HepG2 (cell line): Measurements from ENCODE around the gene NDOR1. TPM values are rescaled to one million over a fixed set of nuclear protein-coding genes. Genes with fewer than 3 reads are reported as not detected.

Source experiments
- CSRNP1 ChIP-seq: sonication (generic); formaldehyde crosslinking; IDR thresholded peaks from 2 replicates; pipeline ENCODE4 v1.8.1; 2023; ENCODE audit warnings: mild to moderate bottlenecking, missing genetic modification reagents
- DNMT3B ChIP-seq: conservative IDR thresholded peaks from 2 replicates; pipeline ENCODE4 v1.6.1; 2016; ENCODE audit warnings: missing biosample characterization, control low read depth
- HIC2 ChIP-seq: sonication (generic); formaldehyde crosslinking; IDR thresholded peaks from 2 replicates; pipeline ENCODE4 v1.9.0; 2022; ENCODE audit warnings: low read depth, missing genetic modification reagents
- KDM5B ChIP-seq: sonication (generic); formaldehyde crosslinking; IDR thresholded peaks from 2 replicates; pipeline ENCODE4 v1.4.0; 2020; ENCODE audit warnings: missing genetic modification reagents, mild to moderate bottlenecking, borderline replicate concordance
- KLF9 ChIP-seq: IDR thresholded peaks from 2 replicates; pipeline ENCODE4 v1.6.1; 2016; ENCODE audit warnings: low read depth
- MIER3 ChIP-seq: IDR thresholded peaks from 2 replicates; pipeline ENCODE4 v1.6.1; 2016; ENCODE audit warnings: missing compliant biosample characterization, borderline replicate concordance
- MXD4 ChIP-seq: IDR thresholded peaks from 2 replicates; pipeline ENCODE4 v1.6.1; 2016; ENCODE audit warnings: mild to moderate bottlenecking, missing biosample characterization, missing genetic modification reagents
- SOX13 ChIP-seq, 3 experiments: fragments of 450-650 bp in 1 of 3; sonication (generic) in 1 of 3; formaldehyde crosslinking in 1 of 3; IDR thresholded peaks in 2 of 3; conservative IDR thresholded peaks in 1 of 3; 2 replicates each; pipeline versions ENCODE4 v1.5.0 to v1.6.1; 2016 to 2020; ENCODE audit warnings: antibody characterized with exemption in 1 of 3, mild to moderate bottlenecking in 1 of 3, missing compliant biosample characterization in 1 of 3, missing genetic modification reagents in 1 of 3, moderate library complexity in 1 of 3
- TAF1 ChIP-seq: sonication (generic); formaldehyde crosslinking; IDR thresholded peaks from 2 replicates; pipeline ENCODE4 v1.4.0; 2020; ENCODE audit warnings: missing genetic modification reagents
- U2AF2 ChIP-seq: fragments of 200-400 bp; formaldehyde crosslinking; IDR thresholded peaks from 2 replicates; pipeline ENCODE4 v1.6.1; 2017; ENCODE audit warnings: low read depth, mild to moderate bottlenecking, low read length
- ZNF431 ChIP-seq: sonication (generic); formaldehyde crosslinking; IDR thresholded peaks from 2 replicates; pipeline ENCODE4 v1.9.0; 2022; ENCODE audit warnings: missing genetic modification reagents, low read depth, mild to moderate bottlenecking, borderline replicate concordance
- ZNF546 ChIP-seq: sonication (generic); formaldehyde crosslinking; conservative IDR thresholded peaks from 2 replicates; pipeline ENCODE4 v1.8.1; 2023; ENCODE audit warnings: mild to moderate bottlenecking, missing genetic modification reagents
- ZNF720 ChIP-seq: sonication (generic); formaldehyde crosslinking; IDR thresholded peaks from 2 replicates; pipeline ENCODE4 v1.4.0; 2020; ENCODE audit warnings: missing genetic modification reagents
- ZNF788 ChIP-seq: sonication (generic); formaldehyde crosslinking; IDR thresholded peaks from 2 replicates; pipeline ENCODE4 v1.5.0; 2020; ENCODE audit warnings: mild to moderate bottlenecking, missing genetic modification reagents, borderline replicate concordance
- polyA plus RNA-seq, 8 experiments: library from polyadenylated mRNA; depleted of rRNA in 3 of 8; stranded (reverse) in 7 of 8; unstranded in 1 of 8; fragments of >200 nt; fragmentation: Illumina TruSeq in 4 of 8; extraction: Trizol in 4 of 8; gene quantifications; 2 replicates each; pipeline versions ENCODE4 v1.2.1 to v1.2.3, GENCODE V29; 2011 to 2016; ENCODE audit warnings: low read depth in 4 of 8, missing spikeins in 1 of 8, mixed read lengths in 1 of 8; ENCODE audit not compliant: insufficient read depth in 1 of 8
- total RNA-seq, 5 experiments: library from RNA; depleted of rRNA; stranded (reverse); fragments of >200 nt; fragmentation: Illumina TruSeq; extraction: Trizol; gene quantifications; 2 replicates each; pipeline ENCODE4 v1.2.3, GENCODE V29; 2016; ENCODE audit warnings: low read depth in 1 of 5
- TF ChIP-seq, protein P1 (sequence below): sonication (generic); formaldehyde crosslinking; IDR thresholded peaks from 2 replicates; pipeline ENCODE4 v1.4.0; 2020; ENCODE audit warnings: missing genetic modification reagents, borderline replicate concordance
- TF ChIP-seq, protein P2 (sequence below): sonication (generic); formaldehyde crosslinking; IDR thresholded peaks from 2 replicates; pipeline ENCODE4 v1.4.0; 2020; ENCODE audit warnings: missing genetic modification reagents, mild to moderate bottlenecking, borderline replicate concordance
- TF ChIP-seq, protein P3 (sequence below): sonication (generic); formaldehyde crosslinking; IDR thresholded peaks from 2 replicates; pipeline ENCODE4 v1.5.1; 2020; ENCODE audit warnings: missing genetic modification reagents, mild to moderate bottlenecking, borderline replicate concordance

NDOR1 gene
- total and polyA plus RNA-seq, 2 of the 13 experiments (the other 11 are each of a cell fraction or from before 2014, with no cell fraction given): 3.6 to 8.7 TPM

DNA sequence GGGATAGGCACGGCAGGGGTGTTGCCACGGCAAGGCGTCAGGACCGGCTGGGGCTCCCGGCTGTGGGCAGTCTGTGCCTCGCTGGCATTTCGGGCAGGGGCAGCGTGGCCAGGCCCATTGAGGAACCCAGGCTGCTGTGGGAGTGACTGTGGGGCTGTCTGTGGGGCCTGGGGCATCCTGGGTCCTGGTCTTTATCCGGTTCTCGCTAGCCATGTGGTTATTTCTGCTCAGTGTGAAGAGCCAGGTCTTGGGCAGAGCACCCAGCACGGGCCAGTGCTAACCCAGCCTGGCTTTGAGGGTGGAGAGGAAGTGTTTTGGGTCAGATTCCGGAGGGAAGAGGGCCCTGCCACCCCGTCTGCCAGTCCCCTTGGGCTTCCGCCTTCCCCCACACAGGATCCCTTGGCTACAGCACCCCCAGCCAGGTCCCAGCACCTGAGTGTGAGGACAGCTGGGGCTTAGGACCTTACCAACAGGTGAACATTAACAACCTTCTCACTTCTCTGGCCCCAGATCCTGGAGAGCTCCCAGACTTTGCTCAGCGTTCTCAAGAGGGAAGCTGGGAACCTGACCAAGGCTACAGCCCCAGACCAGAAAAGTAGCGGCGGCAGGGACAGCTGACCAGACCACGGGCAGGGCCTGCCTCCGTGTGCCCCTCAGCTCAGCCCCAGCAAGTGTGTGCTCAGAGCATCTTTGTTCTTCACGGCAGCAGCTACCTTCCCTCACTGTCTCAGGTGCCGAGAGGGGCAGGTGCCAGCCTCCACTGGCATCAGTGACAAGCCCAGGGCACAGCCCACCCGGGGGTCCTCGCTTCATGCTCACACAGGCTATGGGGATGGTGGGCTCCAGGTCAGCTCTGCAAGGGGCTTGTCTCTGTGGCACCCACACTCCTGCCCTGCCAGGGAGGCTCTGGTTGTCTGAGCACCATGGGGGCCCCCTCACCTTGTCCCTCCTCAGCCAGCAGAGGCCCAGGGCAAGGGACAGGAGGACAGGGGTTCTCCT, 15.9 kb upstream of the NDOR1 start (continued):
- TF ChIP-seq, protein P1, sequence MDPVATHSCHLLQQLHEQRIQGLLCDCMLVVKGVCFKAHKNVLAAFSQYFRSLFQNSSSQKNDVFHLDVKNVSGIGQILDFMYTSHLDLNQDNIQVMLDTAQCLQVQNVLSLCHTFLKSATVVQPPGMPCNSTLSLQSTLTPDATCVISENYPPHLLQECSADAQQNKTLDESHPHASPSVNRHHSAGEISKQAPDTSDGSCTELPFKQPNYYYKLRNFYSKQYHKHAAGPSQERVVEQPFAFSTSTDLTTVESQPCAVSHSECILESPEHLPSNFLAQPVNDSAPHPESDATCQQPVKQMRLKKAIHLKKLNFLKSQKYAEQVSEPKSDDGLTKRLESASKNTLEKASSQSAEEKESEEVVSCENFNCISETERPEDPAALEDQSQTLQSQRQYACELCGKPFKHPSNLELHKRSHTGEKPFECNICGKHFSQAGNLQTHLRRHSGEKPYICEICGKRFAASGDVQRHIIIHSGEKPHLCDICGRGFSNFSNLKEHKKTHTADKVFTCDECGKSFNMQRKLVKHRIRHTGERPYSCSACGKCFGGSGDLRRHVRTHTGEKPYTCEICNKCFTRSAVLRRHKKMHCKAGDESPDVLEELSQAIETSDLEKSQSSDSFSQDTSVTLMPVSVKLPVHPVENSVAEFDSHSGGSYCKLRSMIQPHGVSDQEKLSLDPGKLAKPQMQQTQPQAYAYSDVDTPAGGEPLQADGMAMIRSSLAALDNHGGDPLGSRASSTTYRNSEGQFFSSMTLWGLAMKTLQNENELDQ (CRISPR knock-in tag): no peak
- TF ChIP-seq DNMT3B (CRISPR knock-in tag) (no peak), ZNF788 (no peak), ZNF546 (CRISPR knock-in tag) (no peak), SOX13 (IDR thresholded peaks at IDR 0.05) (no peak), SOX13 (CRISPR knock-in tag; conservative IDR thresholded peaks at IDR 0.05 in 1 of 2, IDR thresholded peaks at IDR 0.05 in 1 of 2) (no peak), KLF9 (no peak), KDM5B (CRISPR knock-in tag) (no peak), HIC2 (CRISPR knock-in tag) (no peak), CSRNP1 (CRISPR knock-in tag) (no peak), MXD4 (CRISPR knock-in tag) (no peak; the same call in 1 of the 2 replicates), TAF1 (CRISPR knock-in tag) (no peak), U2AF2 (no peak), ZNF431 (CRISPR knock-in tag) (no peak), MIER3 (CRISPR knock-in tag) (no peak), ZNF720 (CRISPR knock-in tag) (no peak)
- TF ChIP-seq, protein P2, sequence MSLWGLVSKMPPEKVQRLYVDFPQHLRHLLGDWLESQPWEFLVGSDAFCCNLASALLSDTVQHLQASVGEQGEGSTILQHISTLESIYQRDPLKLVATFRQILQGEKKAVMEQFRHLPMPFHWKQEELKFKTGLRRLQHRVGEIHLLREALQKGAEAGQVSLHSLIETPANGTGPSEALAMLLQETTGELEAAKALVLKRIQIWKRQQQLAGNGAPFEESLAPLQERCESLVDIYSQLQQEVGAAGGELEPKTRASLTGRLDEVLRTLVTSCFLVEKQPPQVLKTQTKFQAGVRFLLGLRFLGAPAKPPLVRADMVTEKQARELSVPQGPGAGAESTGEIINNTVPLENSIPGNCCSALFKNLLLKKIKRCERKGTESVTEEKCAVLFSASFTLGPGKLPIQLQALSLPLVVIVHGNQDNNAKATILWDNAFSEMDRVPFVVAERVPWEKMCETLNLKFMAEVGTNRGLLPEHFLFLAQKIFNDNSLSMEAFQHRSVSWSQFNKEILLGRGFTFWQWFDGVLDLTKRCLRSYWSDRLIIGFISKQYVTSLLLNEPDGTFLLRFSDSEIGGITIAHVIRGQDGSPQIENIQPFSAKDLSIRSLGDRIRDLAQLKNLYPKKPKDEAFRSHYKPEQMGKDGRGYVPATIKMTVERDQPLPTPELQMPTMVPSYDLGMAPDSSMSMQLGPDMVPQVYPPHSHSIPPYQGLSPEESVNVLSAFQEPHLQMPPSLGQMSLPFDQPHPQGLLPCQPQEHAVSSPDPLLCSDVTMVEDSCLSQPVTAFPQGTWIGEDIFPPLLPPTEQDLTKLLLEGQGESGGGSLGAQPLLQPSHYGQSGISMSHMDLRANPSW (CRISPR knock-in tag): 0 out of 2 replicates have a peak, but pooled peaks have one; percentile 3
- TF ChIP-seq, protein P3, sequence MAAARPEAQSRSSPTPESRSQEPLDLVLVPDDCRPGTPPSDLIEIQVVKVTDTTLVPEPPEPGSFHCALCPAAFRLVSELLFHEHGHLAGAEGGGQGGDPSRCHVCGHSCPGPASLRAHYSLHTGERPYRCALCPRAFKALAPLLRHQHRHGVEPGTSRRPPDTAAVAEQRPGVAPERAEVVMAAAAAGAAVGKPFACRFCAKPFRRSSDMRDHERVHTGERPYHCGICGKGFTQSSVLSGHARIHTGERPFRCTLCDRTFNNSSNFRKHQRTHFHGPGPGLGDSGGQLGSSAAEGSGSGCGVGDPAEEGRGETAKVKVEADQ (CRISPR knock-in tag): no peak
